Thymus (tissue), 11 donors: ENCODE data around the gene GRK2. TPM values are rescaled to one million over a fixed set of nuclear protein-coding genes. Genes with fewer than 3 reads are reported as not detected.
"Not testable (repeated sequence)": the region's sequence is repeated elsewhere in the genome, so short reads cannot be mapped to it uniquely, and the experiment has no call there.

ENCODE experiments used
- DNase-seq, 9 donors: peaks; one replicate each; pipeline ENCODE4 v3.0.0-alpha.2; 2013; ENCODE audit warnings: low spot score in 9 of 9, low read depth in 6 of 9, missing footprints in 1 of 9
- H3K27ac ChIP-seq, 2 donors: one replicate each; pipeline ENCODE4 v1.5.1; 2013; ENCODE audit warnings: control low read depth in 1 of 2, low read depth in 1 of 2, low read length in 1 of 2, mild to moderate bottlenecking in 1 of 2, moderate library complexity in 1 of 2
- H3K27me3 ChIP-seq, 2 donors: one replicate each; pipeline ENCODE4 v1.5.1; 2013; ENCODE audit warnings: low read length in 1 of 2; ENCODE audit not compliant: control insufficient read depth in 2 of 2, insufficient read depth in 1 of 2
- H3K36me3 ChIP-seq, 2 donors: one replicate each; pipeline ENCODE4 v1.5.1; 2013; ENCODE audit warnings: low read length in 1 of 2, mild to moderate bottlenecking in 1 of 2, moderate library complexity in 1 of 2; ENCODE audit not compliant: control insufficient read depth in 2 of 2, insufficient read depth in 2 of 2
- H3K4me1 ChIP-seq, 2 donors: one replicate each; pipeline ENCODE4 v1.5.1; 2013; ENCODE audit warnings: low read length in 2 of 2; ENCODE audit not compliant: control insufficient read depth in 2 of 2, insufficient read depth in 2 of 2
- H3K4me3 ChIP-seq, 2 donors: one replicate each; pipeline ENCODE4 v1.5.1; 2013; ENCODE audit warnings: low read length in 2 of 2, control low read depth in 1 of 2, mild to moderate bottlenecking in 1 of 2
- H3K9me3 ChIP-seq, 2 donors: one replicate each; pipeline ENCODE4 v1.5.1; 2013; ENCODE audit warnings: low read length in 1 of 2, mild to moderate bottlenecking in 1 of 2; ENCODE audit not compliant: control insufficient read depth in 2 of 2, insufficient read depth in 1 of 2
- WGBS: extraction: QIAGEN DNeasy Blood & Tissue Kit; methylation state at CpG from one replicate; pipeline ENCODE4 v1.1.7; 2013; 5-methylcytosine and 5-hydroxymethylcytosine counted together
- polyA plus RNA-seq: library from polyadenylated mRNA; stranded (reverse); fragments of 200-250 nt; gene quantifications from one replicate; pipeline ENCODE4 v1.2.3, GENCODE V29; 2013
- total RNA-seq: library from RNA; stranded (reverse); fragments of 120-200 nt; gene quantifications from one replicate; pipeline ENCODE4 v1.2.4, GENCODE V29; 2013
- donor health status: healthy.

GRK2 gene
- total and polyA plus RNA-seq, 2 donors = 89.5 to 158 TPM

GRCh38 chr11:67260406-67260805 is 5.9 kb upstream of the GRK2 start:
- no peak for DNase-seq
- Histone ChIP-seq H3K9me3 (no peaks in the 10 kb centered on the region), H3K27ac (no peak overlapping the region), H3K36me3 (peaks cover 17 to 18% of the 10 kb centered on the region in 2 donors), H3K4me3 (no peak overlapping the region), H3K4me1 (peaks cover 8 to 35% of the 10 kb centered on the region in 2 donors), H3K27me3 (peaks cover 0 to 15% of the 10 kb centered on the region in 2 donors)
- WGBS = 96% methylated on average over 6 of the region's 6 CpGs

- Histone ChIP-seq H3K36me3 (peaks cover 11% of the 10 kb centered on the region in 2 donors), H3K4me1 (peaks cover 13 to 41% of the 10 kb centered on the region in 2 donors), H3K4me3 (peak overlapping the region in 1 of 2 donors; percentile 16), H3K27me3 (peaks cover 0 to 15% of the 10 kb centered on the region in 2 donors)
- not testable (repeated sequence) for H3K9me3 ChIP-seq, H3K27ac ChIP-seq
- 45% methylated on average over 50 of the region's 50 CpGs for WGBS
- peak in 1 of 9 donors; percentile 56 for DNase-seq
These were observed 5.2 kb upstream of the GRK2 start for GRCh38 chr11:67260885-67261639.

- Histone ChIP-seq H3K27me3 (peaks cover 0 to 15% of the 10 kb centered on the region in 2 donors), H3K27ac (no peak overlapping the region), H3K9me3 (no peaks in the 10 kb centered on the region), H3K4me3 (peak overlapping the region in 1 of 2 donors; percentile 16), H3K36me3 (peaks cover 7 to 8% of the 10 kb centered on the region in 2 donors), H3K4me1 (peaks cover 13 to 42% of the 10 kb centered on the region in 2 donors)
- 37% methylated on average over 18 of the region's 18 CpGs for WGBS
- DNase-seq = no peak
These were observed 4.7 kb upstream of the GRK2 start for GRCh38 chr11:67261640-67261945.

- Histone ChIP-seq H3K4me3 (no peak overlapping the region), H3K4me1 (peaks cover 13 to 42% of the 10 kb centered on the region in 2 donors), H3K9me3 (no peaks in the 10 kb centered on the region), H3K36me3 (peaks cover 2 to 3% of the 10 kb centered on the region in 2 donors), H3K27me3 (peaks cover 0 to 15% of the 10 kb centered on the region in 2 donors), H3K27ac (no peak overlapping the region)
- 65% methylated on average over 18 of the region's 18 CpGs for WGBS
- DNase-seq = no peak
These were observed 4.2 kb upstream of the GRK2 start for GRCh38 chr11:67261946-67262681.

- H3K4me1 ChIP-seq = peaks cover 13 to 47% of the 10 kb centered on the region in 2 donors
- 49% methylated on average over 22 of the region's 22 CpGs for WGBS
- H3K27ac ChIP-seq = peak overlapping the region; percentile 31 to 39
- peak in 3 of 9 donors; percentile 73 to 85 (median 80) for DNase-seq
- peaks cover 0 to 15% of the 10 kb centered on the region in 2 donors for H3K27me3 ChIP-seq
- H3K9me3 ChIP-seq = peaks cover 0 to 5% of the 10 kb centered on the region in 2 donors
- no peak overlapping the region for H3K4me3 ChIP-seq
- peaks cover 4% of the 10 kb centered on the region in 2 donors for H3K36me3 ChIP-seq
These were observed 3.3 kb upstream of the GRK2 start for GRCh38 chr11:67262731-67263675.

GRCh38 chr11:67264260-67264659 is 2.0 kb upstream of the GRK2 start:
- no peak overlapping the region for H3K4me3 ChIP-seq
- DNase-seq = no peak
- H3K27me3 ChIP-seq = peaks cover 0 to 15% of the 10 kb centered on the region in 2 donors
- 97% methylated on average over 5 of the region's 5 CpGs for WGBS
- peaks cover 21 to 60% of the 10 kb centered on the region in 2 donors for H3K4me1 ChIP-seq
- H3K9me3 ChIP-seq = peaks cover 0 to 6% of the 10 kb centered on the region in 2 donors
- no peak overlapping the region for H3K27ac ChIP-seq
- H3K36me3 ChIP-seq = peaks cover 8 to 17% of the 10 kb centered on the region in 2 donors

GRCh38 chr11:67264877-67265632 is 1.2 kb upstream of the GRK2 start:
- peaks cover 0 to 15% of the 10 kb centered on the region in 2 donors for H3K27me3 ChIP-seq
- peaks cover 29 to 68% of the 10 kb centered on the region in 2 donors for H3K4me1 ChIP-seq
- H3K4me3 ChIP-seq = no peak overlapping the region
- WGBS = 97% methylated on average over 7 of the region's 7 CpGs
- no peak for DNase-seq
- H3K27ac ChIP-seq = no peak overlapping the region
- H3K36me3 ChIP-seq = peaks cover 16 to 22% of the 10 kb centered on the region in 2 donors
- peaks cover 0 to 6% of the 10 kb centered on the region in 2 donors for H3K9me3 ChIP-seq
